OCI-LY1 (cell line): Measurements from ENCODE around the gene LPCAT2.

Experiments
- EZH2 ChIP-seq: fragments of 200-600 bp; sonication (generic), shearing (Covaris generic); IDR thresholded peaks from 2 replicates; pipeline ENCODE4 v1.8.0; 2017; ENCODE audit warnings: borderline replicate concordance, mixed run types, mild to moderate bottlenecking, antibody characterized with exemption, low read length, moderate library complexity, mixed read lengths
- TF ChIP-seq, protein P1 (sequence below): fragments of 200-600 bp; sonication (generic), shearing (Covaris generic); IDR thresholded peaks from 2 replicates; pipeline ENCODE4 v1.5.1; 2017; ENCODE audit warnings: mild to moderate bottlenecking, antibody characterized with exemption, low read length, moderate library complexity, mixed read lengths

GRCh38 chr16:55462241-55462640 lies 46.6 kb upstream of the LPCAT2 start:
- TF ChIP-seq, protein P1, sequence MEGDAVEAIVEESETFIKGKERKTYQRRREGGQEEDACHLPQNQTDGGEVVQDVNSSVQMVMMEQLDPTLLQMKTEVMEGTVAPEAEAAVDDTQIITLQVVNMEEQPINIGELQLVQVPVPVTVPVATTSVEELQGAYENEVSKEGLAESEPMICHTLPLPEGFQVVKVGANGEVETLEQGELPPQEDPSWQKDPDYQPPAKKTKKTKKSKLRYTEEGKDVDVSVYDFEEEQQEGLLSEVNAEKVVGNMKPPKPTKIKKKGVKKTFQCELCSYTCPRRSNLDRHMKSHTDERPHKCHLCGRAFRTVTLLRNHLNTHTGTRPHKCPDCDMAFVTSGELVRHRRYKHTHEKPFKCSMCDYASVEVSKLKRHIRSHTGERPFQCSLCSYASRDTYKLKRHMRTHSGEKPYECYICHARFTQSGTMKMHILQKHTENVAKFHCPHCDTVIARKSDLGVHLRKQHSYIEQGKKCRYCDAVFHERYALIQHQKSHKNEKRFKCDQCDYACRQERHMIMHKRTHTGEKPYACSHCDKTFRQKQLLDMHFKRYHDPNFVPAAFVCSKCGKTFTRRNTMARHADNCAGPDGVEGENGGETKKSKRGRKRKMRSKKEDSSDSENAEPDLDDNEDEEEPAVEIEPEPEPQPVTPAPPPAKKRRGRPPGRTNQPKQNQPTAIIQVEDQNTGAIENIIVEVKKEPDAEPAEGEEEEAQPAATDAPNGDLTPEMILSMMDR, result no peak
- TF ChIP-seq EZH2, result no peak
